Esophagus (tissue), 2 donors: Measurements from ENCODE around the gene LDB3. TPM values are rescaled to one million over a fixed set of nuclear protein-coding genes. Genes with fewer than 3 reads are reported as not detected.
"Not testable (repeated sequence)": the region's sequence is repeated elsewhere in the genome, so short reads cannot be mapped to it uniquely, and the experiment has no call there.

Source experiments
- H3K27ac ChIP-seq, 2 donors: one replicate each; pipeline ENCODE4 v1.5.1; 2013; ENCODE audit warnings: low read depth in 2 of 2, mild to moderate bottlenecking in 2 of 2, inconsistent platforms in 1 of 2, low read length in 1 of 2, moderate library complexity in 1 of 2
- H3K27me3 ChIP-seq, 2 donors: one replicate each; pipeline ENCODE4 v1.6.1; 2013; ENCODE audit warnings: low read length in 2 of 2, control low read depth in 1 of 2, mild to moderate bottlenecking in 1 of 2; ENCODE audit not compliant: insufficient read depth in 2 of 2, control insufficient read depth in 1 of 2
- H3K36me3 ChIP-seq, 2 donors: one replicate each; pipeline ENCODE4 v1.6.1; 2013; ENCODE audit warnings: low read length in 1 of 2; ENCODE audit not compliant: control insufficient read depth in 2 of 2, insufficient read depth in 2 of 2
- H3K4me1 ChIP-seq, 2 donors: one replicate each; pipeline ENCODE4 v1.6.1; 2013; ENCODE audit warnings: low read length in 1 of 2; ENCODE audit not compliant: control insufficient read depth in 2 of 2, insufficient read depth in 2 of 2
- H3K4me3 ChIP-seq, 2 donors: one replicate each; pipeline ENCODE4 v1.5.1; 2013; ENCODE audit warnings: low read length in 2 of 2, mild to moderate bottlenecking in 2 of 2, low read depth in 1 of 2, moderate library complexity in 1 of 2
- H3K9me3 ChIP-seq, 2 donors: one replicate each; pipeline ENCODE4 v1.6.1; 2013; ENCODE audit warnings: mild to moderate bottlenecking in 2 of 2, low read depth in 1 of 2, low read length in 1 of 2, moderate library complexity in 1 of 2; ENCODE audit not compliant: control insufficient read depth in 2 of 2, insufficient read depth in 1 of 2
- WGBS, 2 donors: extraction: QIAGEN DNeasy Blood & Tissue Kit; methylation state at CpG; one replicate each; pipeline ENCODE4 v1.1.7; 2013; 5-methylcytosine and 5-hydroxymethylcytosine counted together
- polyA plus RNA-seq, 2 donors: library from polyadenylated mRNA; stranded (reverse); fragments of 200-250 nt; gene quantifications; one replicate each; pipeline ENCODE4 v1.2.3, GENCODE V29; 2013
- donor health status: healthy with polysubstance abuse.
- donor health status: Bipolar disorder and iron deficiency.

Gene LDB3
- polyA plus RNA-seq, 2 donors = 1.4 to 2.4 TPM

GRCh38 chr10:86644152-86644793, 24.0 kb upstream of the LDB3 start:
- Histone ChIP-seq H3K27ac (no peak overlapping the region), H3K4me1 (peaks cover 0 to 7% of the 10 kb centered on the region in 2 donors), H3K9me3 (no peaks in the 10 kb centered on the region), H3K27me3 (no peaks in the 10 kb centered on the region), H3K4me3 (no peak overlapping the region), H3K36me3 (no peaks in the 10 kb centered on the region)
- 47 to 69% methylated on average over 5 of the region's 5 CpGs for WGBS, 2 donors

- peaks cover 2 to 14% of the 10 kb centered on the region in 2 donors for H3K4me1 ChIP-seq
- 90 to 91% methylated on average over 5 of the region's 5 CpGs for WGBS, 2 donors
- no peaks in the 10 kb centered on the region for H3K27me3 ChIP-seq
- H3K4me3 ChIP-seq = no peak overlapping the region
- H3K9me3 ChIP-seq = no peaks in the 10 kb centered on the region
- H3K36me3 ChIP-seq = no peaks in the 10 kb centered on the region
- no peak overlapping the region for H3K27ac ChIP-seq
Observed at GRCh38 chr10:86644794-86645445, 23.4 kb upstream of the LDB3 start.

- not testable (repeated sequence) for H3K27me3 ChIP-seq, H3K4me3 ChIP-seq, H3K36me3 ChIP-seq, H3K27ac ChIP-seq, H3K9me3 ChIP-seq
- 97% methylated on average over 5 of the region's 5 CpGs for WGBS, 2 donors
- peaks cover 2 to 15% of the 10 kb centered on the region in 2 donors for H3K4me1 ChIP-seq
Observed at GRCh38 chr10:86645621-86646165, 22.6 kb upstream of the LDB3 start.

- no peaks in the 10 kb centered on the region for H3K27me3 ChIP-seq
- peaks cover 8 to 21% of the 10 kb centered on the region in 2 donors for H3K4me1 ChIP-seq
- H3K27ac ChIP-seq = no peak overlapping the region
- no peaks in the 10 kb centered on the region for H3K9me3 ChIP-seq
- no peak overlapping the region for H3K4me3 ChIP-seq
- no peaks in the 10 kb centered on the region for H3K36me3 ChIP-seq
- 88 to 93% methylated on average over 5 of the region's 5 CpGs for WGBS, 2 donors
Observed at GRCh38 chr10:86646532-86646931, 21.8 kb upstream of the LDB3 start.

- H3K36me3 ChIP-seq = no peaks in the 10 kb centered on the region
- no peak overlapping the region for H3K4me3 ChIP-seq
- WGBS, 2 donors = 80 to 81% methylated on average over 6 of the region's 6 CpGs
- no peaks in the 10 kb centered on the region for H3K9me3 ChIP-seq
- peaks cover 9 to 21% of the 10 kb centered on the region in 2 donors for H3K4me1 ChIP-seq
- H3K27me3 ChIP-seq = no peaks in the 10 kb centered on the region
- H3K27ac ChIP-seq = no peak overlapping the region
Observed at GRCh38 chr10:86646933-86647332, 21.4 kb upstream of the LDB3 start.

- H3K27me3 ChIP-seq = no peaks in the 10 kb centered on the region
- no peaks in the 10 kb centered on the region for H3K36me3 ChIP-seq
- H3K4me1 ChIP-seq = peaks cover 9 to 21% of the 10 kb centered on the region in 2 donors
- no peak overlapping the region for H3K27ac ChIP-seq
- H3K4me3 ChIP-seq = no peak overlapping the region
- WGBS, 2 donors = 81 to 85% methylated on average over 13 of the region's 13 CpGs
- H3K9me3 ChIP-seq = no peaks in the 10 kb centered on the region
Observed at GRCh38 chr10:86647773-86648703, 20.3 kb upstream of the LDB3 start.

GRCh38 chr10:86648704-86649427, 19.4 kb upstream of the LDB3 start:
- 39 to 42% methylated on average over 9 of the region's 9 CpGs for WGBS, 2 donors
- peaks cover 9 to 21% of the 10 kb centered on the region in 2 donors for H3K4me1 ChIP-seq
- H3K27me3 ChIP-seq = no peaks in the 10 kb centered on the region
- no peak overlapping the region for H3K4me3 ChIP-seq
- no peak overlapping the region for H3K27ac ChIP-seq
- no peaks in the 10 kb centered on the region for H3K36me3 ChIP-seq
- H3K9me3 ChIP-seq = no peaks in the 10 kb centered on the region

GRCh38 chr10:86649471-86650150, 18.7 kb upstream of the LDB3 start:
- H3K27ac ChIP-seq = no peak overlapping the region
- WGBS, 2 donors = 77 to 82% methylated on average over 17 of the region's 17 CpGs

More at GRCh38 chr10:86649471-86650150, 18.7 kb upstream of the LDB3 start:
- H3K4me3 ChIP-seq = no peak overlapping the region
- H3K4me1 ChIP-seq = peaks cover 9 to 21% of the 10 kb centered on the region in 2 donors
- no peaks in the 10 kb centered on the region for H3K9me3 ChIP-seq
- H3K36me3 ChIP-seq = no peaks in the 10 kb centered on the region
- H3K27me3 ChIP-seq = no peaks in the 10 kb centered on the region
